ENCODE data around the gene FAM241B. TPM values are rescaled to one million over a fixed set of nuclear protein-coding genes. Genes with fewer than 3 reads are reported as not detected.

The FAM241B gene
- total and polyA plus RNA-seq, 10 donors = 0.77 to 3.2 (median 1.8) TPM

DNA sequence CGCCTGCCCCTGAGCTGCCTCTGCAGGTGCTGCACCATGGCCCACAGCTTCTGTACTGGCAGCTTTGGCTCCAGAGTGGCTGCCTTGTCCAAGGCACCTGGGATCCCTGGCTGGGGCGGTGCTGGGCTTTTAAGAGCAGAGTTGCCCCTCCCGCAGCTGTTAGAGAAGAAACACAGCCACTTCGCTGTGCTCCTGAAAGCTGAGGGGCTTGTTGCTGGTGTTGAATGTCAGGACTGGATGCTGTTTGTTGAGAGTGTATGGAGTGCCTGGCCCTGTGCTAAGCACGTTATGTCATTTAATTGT is 6.2 kb downstream of the FAM241B start:
- no peak overlapping the region for H3K4me3 ChIP-seq
- peak; percentile 59 for DNase-seq
- H3K9me3 ChIP-seq = no peaks in the 10 kb centered on the region
- peaks cover 0 to 3% (median under 1%) of the 10 kb centered on the region in 6 donors for H3K4me1 ChIP-seq
- 71 to 96% (median 90%) methylated on average over 1 to 5 of the region's 5 CpGs for WGBS, 5 donors
- peaks cover 0 to 16% (median 0%) of the 10 kb centered on the region in 7 donors for H3K27me3 ChIP-seq (replicated peaks in 1 of 7)
- H3K27ac ChIP-seq = no peak overlapping the region
- intact Hi-C loops (cut with DNase I; ENCODE audit: low total_unique reads) = no loop called here
- no peak for TF ChIP-seq POLR2AphosphoS5 (IDR thresholded peaks at IDR 0.05)
- TF ChIP-seq, protein P1, sequence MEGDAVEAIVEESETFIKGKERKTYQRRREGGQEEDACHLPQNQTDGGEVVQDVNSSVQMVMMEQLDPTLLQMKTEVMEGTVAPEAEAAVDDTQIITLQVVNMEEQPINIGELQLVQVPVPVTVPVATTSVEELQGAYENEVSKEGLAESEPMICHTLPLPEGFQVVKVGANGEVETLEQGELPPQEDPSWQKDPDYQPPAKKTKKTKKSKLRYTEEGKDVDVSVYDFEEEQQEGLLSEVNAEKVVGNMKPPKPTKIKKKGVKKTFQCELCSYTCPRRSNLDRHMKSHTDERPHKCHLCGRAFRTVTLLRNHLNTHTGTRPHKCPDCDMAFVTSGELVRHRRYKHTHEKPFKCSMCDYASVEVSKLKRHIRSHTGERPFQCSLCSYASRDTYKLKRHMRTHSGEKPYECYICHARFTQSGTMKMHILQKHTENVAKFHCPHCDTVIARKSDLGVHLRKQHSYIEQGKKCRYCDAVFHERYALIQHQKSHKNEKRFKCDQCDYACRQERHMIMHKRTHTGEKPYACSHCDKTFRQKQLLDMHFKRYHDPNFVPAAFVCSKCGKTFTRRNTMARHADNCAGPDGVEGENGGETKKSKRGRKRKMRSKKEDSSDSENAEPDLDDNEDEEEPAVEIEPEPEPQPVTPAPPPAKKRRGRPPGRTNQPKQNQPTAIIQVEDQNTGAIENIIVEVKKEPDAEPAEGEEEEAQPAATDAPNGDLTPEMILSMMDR (IDR thresholded peaks at IDR 0.05 in 8 of 11, conservative IDR thresholded peaks at IDR 0.05 in 3 of 11) = no peak
- no peaks in the 10 kb centered on the region for H3K36me3 ChIP-seq

DNA sequence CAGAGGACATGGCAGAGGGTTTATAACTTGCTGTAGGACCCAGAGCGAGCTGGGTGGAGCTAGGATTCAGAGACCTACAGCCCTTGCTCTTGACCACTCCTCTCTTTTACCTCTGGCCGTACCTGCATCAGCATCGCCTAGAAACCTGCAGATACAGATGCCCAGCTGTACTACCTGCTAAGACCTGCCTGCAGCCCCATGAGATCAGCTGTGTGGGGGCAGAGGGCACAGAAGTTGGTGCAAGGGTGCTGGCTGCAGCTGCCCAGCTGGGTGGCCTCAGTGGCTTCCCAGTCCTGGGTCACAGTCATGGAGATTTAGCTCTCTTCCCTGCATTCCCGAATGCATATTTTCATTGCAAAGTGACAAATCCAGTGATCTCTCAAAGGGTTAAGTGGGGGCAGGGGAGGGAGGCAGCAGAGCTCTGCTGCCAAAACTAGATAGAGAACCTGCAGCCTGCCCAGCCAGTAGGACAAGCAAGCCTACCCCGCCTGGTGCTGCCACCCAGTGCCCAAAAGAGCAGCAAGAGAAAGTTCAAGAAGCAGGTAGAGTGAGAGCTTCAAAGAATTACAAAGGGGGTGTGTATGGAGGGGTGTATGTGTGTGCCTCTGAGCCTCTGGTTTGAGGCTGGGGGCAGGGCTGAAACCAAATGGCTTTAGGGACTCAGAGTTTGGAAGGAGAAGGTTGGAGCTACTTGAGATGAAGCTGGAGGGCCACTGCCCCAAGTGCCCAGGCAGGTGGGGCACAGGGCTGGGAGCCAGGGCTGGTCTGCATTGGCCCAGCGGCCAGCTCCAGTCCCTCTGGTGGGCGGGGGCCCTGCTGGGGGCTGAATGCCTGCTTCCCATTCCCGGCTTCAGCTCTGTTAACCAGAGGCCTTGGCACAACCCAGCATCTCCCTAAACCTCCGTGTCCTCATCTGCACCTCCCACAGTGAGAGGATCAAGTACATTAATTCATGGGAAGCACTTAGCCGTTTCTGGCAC is 6.9 kb downstream of the FAM241B start:
- no peak overlapping the region for H3K27ac ChIP-seq
- DNase-seq = peak; percentile 71
- TF ChIP-seq, protein P1 (IDR thresholded peaks at IDR 0.05 in 8 of 11, conservative IDR thresholded peaks at IDR 0.05 in 3 of 11) = peak in 1 of 11 experiments; percentile 17
- TF ChIP-seq POLR2AphosphoS5 (IDR thresholded peaks at IDR 0.05) = no peak
- peaks cover 0 to 23% (median 0%) of the 10 kb centered on the region in 7 donors for H3K27me3 ChIP-seq (replicated peaks in 1 of 7)
- 63 to 72% (median 64%) methylated on average over 9 to 10 of the region's 10 CpGs for WGBS, 5 donors
- H3K9me3 ChIP-seq = no peaks in the 10 kb centered on the region
- no peaks in the 10 kb centered on the region for H3K36me3 ChIP-seq
- intact Hi-C loops (cut with DNase I; ENCODE audit: low total_unique reads) = no loop called here
- no peak overlapping the region for H3K4me3 ChIP-seq
- H3K4me1 ChIP-seq = peaks cover 0 to 3% (median 0%) of the 10 kb centered on the region in 6 donors

DNA sequence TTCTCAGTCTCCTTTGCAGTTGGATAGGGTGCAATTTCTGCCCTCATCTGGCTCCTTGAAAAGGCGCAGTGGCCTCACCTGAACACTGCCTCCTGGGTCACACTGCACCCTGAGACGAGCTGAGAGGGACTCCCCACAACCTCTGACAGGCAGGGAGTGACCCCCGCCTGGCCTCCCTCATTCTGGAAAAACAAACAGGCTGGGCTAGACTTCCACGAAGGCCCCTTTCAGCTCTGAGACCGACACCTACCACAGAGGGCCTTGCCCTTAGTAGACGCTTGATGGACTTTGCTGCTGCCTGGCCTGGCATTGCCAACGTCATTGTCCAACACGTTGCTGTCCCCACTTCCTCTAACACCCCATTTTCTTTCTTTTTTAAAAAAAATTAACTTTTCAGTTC is 8.6 kb downstream of the FAM241B start:
- peak; percentile 58 for DNase-seq
- Histone ChIP-seq H3K27ac (no peak overlapping the region), H3K36me3 (no peaks in the 10 kb centered on the region), H3K4me3 (no peak overlapping the region), H3K27me3 (replicated peaks in 1 of 7) (peaks cover 0 to 36% (median 0%) of the 10 kb centered on the region in 7 donors), H3K9me3 (no peaks in the 10 kb centered on the region), H3K4me1 (peaks cover 0 to 3% (median 0%) of the 10 kb centered on the region in 6 donors)
- TF ChIP-seq, protein P1 (IDR thresholded peaks at IDR 0.05 in 8 of 11, conservative IDR thresholded peaks at IDR 0.05 in 3 of 11) = no peak
- TF ChIP-seq POLR2AphosphoS5 (IDR thresholded peaks at IDR 0.05) = no peak
- TF ChIP-seq POLR2A (IDR thresholded peaks at IDR 0.05) = no peak
- intact Hi-C loops (cut with DNase I; ENCODE audit: low total_unique reads) = loop anchor here (2.0 kb wide), 1 partner anchor 124 kb away; no protein-coding TSS in a partner anchor
- WGBS, 5 donors = 61 to 67% (median 61%) methylated on average over 8 of the region's 8 CpGs

Data from spleen (tissue), 11 donors.